ENCODE measurements around the gene RND3. TPM values are rescaled to one million over a fixed set of nuclear protein-coding genes. Genes with fewer than 3 reads are reported as not detected.
A peak's percentile ranks its signal among the peaks of the same experiment; 100 is the strongest.

The RND3 gene
- total RNA-seq, 1 donor, result 321 TPM

DNA sequence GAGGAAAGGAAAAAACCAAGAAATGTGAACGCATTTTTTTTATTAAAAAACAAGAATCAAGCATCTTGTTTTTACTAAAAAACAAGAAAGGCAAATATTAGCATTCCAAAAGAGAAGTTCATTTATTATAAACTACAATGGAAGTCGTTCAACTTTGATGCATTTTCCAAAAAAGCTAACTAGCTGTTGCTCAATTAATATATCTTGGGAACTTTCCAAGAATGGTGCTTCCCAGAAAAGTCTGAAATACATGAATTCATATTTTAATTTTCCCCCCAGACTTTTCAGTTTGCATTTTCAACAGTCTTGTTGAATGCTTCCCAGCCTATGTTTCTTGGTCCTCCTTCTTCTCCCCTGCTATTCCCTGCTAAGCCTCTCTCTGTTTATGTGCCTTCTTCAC is 7.5 kb upstream of the RND3 start:
- no peak for DNase-seq (ENCODE audit: low read depth)
- TF ChIP-seq, protein P1, sequence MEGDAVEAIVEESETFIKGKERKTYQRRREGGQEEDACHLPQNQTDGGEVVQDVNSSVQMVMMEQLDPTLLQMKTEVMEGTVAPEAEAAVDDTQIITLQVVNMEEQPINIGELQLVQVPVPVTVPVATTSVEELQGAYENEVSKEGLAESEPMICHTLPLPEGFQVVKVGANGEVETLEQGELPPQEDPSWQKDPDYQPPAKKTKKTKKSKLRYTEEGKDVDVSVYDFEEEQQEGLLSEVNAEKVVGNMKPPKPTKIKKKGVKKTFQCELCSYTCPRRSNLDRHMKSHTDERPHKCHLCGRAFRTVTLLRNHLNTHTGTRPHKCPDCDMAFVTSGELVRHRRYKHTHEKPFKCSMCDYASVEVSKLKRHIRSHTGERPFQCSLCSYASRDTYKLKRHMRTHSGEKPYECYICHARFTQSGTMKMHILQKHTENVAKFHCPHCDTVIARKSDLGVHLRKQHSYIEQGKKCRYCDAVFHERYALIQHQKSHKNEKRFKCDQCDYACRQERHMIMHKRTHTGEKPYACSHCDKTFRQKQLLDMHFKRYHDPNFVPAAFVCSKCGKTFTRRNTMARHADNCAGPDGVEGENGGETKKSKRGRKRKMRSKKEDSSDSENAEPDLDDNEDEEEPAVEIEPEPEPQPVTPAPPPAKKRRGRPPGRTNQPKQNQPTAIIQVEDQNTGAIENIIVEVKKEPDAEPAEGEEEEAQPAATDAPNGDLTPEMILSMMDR (IDR thresholded peaks at IDR 0.05; ENCODE audit: insufficient read depth, low read length), result no peak
- no peak overlapping the region for H3K4me3 ChIP-seq (ENCODE audit: low read depth, low read length)

DNA sequence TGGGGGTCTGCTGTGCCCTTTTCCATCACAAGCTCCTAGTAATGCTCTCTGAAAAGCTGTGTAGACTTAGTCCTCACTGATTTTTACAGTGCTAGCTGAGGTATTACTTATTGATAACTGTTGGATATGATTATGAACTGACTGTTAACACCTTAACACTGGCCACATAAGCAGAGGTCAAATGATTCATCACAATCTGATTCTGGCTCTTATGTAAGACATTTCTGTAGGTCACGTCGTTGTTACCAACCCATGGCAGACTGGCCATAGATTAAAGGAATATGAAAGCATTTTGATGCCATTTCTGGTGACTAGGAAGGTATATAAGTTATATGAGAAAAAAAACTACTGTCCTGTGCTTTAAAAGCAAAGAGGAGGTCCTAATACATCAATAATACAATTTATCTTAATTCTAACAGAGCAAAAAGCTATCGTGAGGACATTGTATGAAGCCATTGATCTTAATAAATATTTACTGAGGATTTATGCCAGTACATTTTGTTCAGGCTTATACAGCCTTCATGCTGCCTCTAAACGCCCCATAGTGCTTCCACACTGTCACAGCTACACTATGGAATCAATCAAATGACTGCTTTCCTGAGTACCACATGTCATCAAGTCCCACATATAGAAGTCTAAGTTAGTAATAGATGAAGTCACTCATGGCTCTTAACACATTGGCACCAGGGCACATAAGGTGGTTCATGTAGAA is 6.9 kb upstream of the RND3 start:
- no peak overlapping the region for H3K4me3 ChIP-seq (ENCODE audit: low read depth, low read length)
- TF ChIP-seq, protein P1 (IDR thresholded peaks at IDR 0.05; ENCODE audit: insufficient read depth, low read length), result no peak
- no peak for DNase-seq (ENCODE audit: low read depth)

DNA sequence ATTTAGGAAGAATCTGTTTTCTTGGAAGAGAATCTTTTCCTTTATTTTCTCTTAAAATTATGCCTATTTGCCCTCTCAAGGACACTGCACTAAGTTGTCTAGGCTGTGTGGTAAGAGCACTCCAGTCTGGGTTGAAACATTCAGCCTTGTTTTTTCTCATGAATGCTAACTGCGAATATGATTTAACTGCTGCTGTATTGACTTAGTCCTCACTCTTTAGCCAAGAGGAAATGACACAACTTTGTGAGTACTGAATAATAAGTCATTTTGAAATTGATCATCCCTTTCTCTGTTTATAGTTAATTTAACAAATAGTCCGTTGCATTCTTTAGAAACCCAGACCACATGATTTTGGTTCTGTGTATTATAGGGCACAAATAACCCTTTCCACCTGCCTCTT is 4.5 kb upstream of the RND3 start:
- TF ChIP-seq, protein P1 (IDR thresholded peaks at IDR 0.05; ENCODE audit: insufficient read depth, low read length), result no peak
- no peak overlapping the region for H3K4me3 ChIP-seq (ENCODE audit: low read depth, low read length)
- peak; percentile 71 for DNase-seq (ENCODE audit: low read depth)

DNA sequence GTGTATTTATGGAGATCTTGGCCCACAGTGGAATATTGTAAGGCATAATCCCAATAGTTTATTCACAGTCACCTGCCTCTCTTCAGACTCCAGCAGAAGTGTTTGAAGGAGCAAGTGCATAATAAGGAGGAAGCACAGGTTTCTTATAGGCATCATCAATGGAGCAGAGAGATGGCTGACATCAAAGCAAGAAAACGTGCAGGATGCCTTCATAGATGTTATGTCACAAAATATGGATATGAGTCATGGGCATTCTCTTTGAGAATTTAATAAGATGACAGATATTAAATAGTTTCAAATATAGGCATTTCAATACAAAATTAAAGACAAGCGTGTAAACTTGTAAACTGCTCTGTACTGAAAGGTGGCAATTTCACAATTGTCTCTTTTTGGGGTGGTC is 4.0 kb upstream of the RND3 start:
- DNase-seq (ENCODE audit: low read depth), result no peak
- TF ChIP-seq, protein P1 (IDR thresholded peaks at IDR 0.05; ENCODE audit: insufficient read depth, low read length), result no peak
- H3K4me3 ChIP-seq (ENCODE audit: low read depth, low read length), result no peak overlapping the region

DNA sequence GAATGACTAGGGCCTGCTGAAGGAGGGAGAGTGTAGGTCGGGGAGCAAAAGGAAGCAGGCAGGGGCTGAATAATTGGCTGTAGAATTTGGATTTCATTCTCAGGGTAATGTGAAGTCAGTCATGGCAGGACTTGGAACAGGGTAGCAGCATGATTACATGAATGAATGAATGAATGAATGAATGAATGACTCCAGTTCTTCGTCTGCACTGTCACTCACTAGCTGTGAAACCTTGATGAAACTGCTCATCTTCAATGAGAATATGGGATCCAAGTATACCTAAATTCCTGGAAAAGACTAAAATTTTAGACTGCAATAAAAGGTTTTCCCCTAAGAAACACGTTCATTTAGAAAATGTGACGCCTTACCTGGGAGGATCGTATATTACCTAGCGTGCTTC is 3.0 kb upstream of the RND3 start:
- TF ChIP-seq, protein P1 (IDR thresholded peaks at IDR 0.05; ENCODE audit: insufficient read depth, low read length), result no peak
- no peak overlapping the region for H3K4me3 ChIP-seq (ENCODE audit: low read depth, low read length)
- DNase-seq (ENCODE audit: low read depth), result no peak

DNA sequence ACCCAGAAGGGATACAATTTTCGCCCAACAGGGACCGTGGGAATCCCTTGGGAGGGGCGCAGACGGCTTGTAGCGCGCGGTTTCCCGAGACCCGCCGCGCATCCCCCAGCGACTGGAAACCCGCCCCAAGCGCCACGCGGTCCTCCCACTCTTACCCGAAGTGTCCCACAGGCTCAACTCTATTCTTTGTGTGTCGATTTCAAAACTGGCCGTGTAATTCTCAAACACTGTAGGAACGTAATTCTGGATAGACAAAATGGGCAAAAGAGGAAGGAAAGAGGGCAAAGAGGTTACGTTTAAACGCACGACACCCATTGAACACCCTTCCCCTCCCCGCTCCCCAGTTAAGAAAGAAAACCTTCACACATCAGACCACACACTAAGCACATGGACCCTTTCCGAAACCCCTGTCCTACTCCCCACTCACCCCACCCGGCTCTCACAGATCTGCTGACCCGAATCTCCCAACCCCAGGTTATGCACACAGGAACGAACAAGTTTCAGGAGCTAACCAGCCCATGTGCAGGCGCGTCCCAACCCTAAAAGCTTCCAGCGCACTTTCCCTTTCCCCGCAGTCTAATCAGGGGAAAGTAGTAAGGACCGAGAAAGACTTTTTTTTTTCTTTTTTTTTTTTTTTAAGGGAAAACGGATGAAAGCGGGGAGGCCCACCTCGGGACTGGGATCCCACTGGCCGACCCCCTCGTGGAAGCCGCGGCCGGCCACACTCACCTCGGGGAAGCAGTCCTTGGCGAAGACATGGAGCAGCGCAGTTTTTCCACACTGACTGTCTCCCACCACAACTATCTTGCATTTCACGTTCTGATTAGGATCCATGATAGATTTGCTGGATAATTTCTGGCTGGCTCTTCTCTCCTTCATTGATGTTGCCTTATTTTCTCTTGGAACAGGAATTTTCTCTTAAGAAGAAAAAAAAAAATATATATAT is 655 bp downstream of the RND3 start:
- TF ChIP-seq, protein P1 (IDR thresholded peaks at IDR 0.05; ENCODE audit: insufficient read depth, low read length), result no peak
- H3K4me3 ChIP-seq (ENCODE audit: low read depth, low read length), result peak overlapping the region; percentile 97
- peak; percentile 68 for DNase-seq (ENCODE audit: low read depth)
